Endothelial cell of umbilical vein (primary cell): ENCODE results near the gene ZNF629. TPM values are rescaled to one million over a fixed set of nuclear protein-coding genes. Genes with fewer than 3 reads are reported as not detected.

Experiments
- BruUV-seq: library from RNA; stranded (reverse); fragments of 400-500 nt; replicated peaks from 2 replicates; lab custom pipeline; 2021; lab: Mats Ljungman, UMichigan
- CTCF ChIA-PET: fragments of 300-600, 350-600 bp; sonication (Branson Sonifier 250); formaldehyde crosslinking; loops from one replicate; lab custom pipeline; 2021; ENCODE audit warnings: antibody characterized with exemption, inconsistent platforms; lab: Charles Lee
- POLR2A ChIA-PET: fragments of 300-600, 350-600 bp; sonication (Branson Sonifier 250); formaldehyde crosslinking; loops from one replicate; lab custom pipeline; 2021; ENCODE audit warnings: antibody characterized with exemption, inconsistent platforms; lab: Charles Lee
- DNase-seq: peaks from one replicate; pipeline ENCODE4 v3.0.0-alpha.2; 2011; ENCODE audit warnings: low read depth, low spot score
- FAIRE-seq: peaks from 2 replicates; lab custom pipeline; 2011; peaks lifted over from hg19 to GRCh38; lab: Jason Lieb, UNC
- H2AFZ ChIP-seq: 2 replicates; pipeline ENCODE4 v1.6.0; 2012; ENCODE audit warnings: low read depth, low read length, control low read depth, inconsistent platforms
- H3K27ac ChIP-seq: 2 replicates; pipeline ENCODE4 v1.5.1; 2011; ENCODE audit warnings: low read depth, mild to moderate bottlenecking, control low read depth, low read length, moderate library complexity; ENCODE audit not compliant: insufficient read depth
- H3K27me3 ChIP-seq, 2 experiments: 2 replicates each; pipeline versions ENCODE4 v1.6.0 to v1.6.1; 2011; ENCODE audit warnings: low read length in 2 of 2, mixed read lengths in 1 of 2; ENCODE audit not compliant: control insufficient read depth in 2 of 2, insufficient read depth in 2 of 2
- H3K36me3 ChIP-seq, 2 experiments: 2 replicates in 1 of 2; 3 replicates in 1 of 2; pipeline ENCODE4 v1.5.1; 2011; ENCODE audit warnings: low read length in 2 of 2, mild to moderate bottlenecking in 1 of 2, moderate library complexity in 1 of 2; ENCODE audit not compliant: control insufficient read depth in 2 of 2, insufficient read depth in 2 of 2; ENCODE audit errors: extremely low read depth in 1 of 2
- H3K4me1 ChIP-seq: 3 replicates; pipeline ENCODE4 v1.5.1; 2011; ENCODE audit warnings: mild to moderate bottlenecking, low read length; ENCODE audit not compliant: control insufficient read depth, insufficient read depth; ENCODE audit errors: extremely low read depth
- H3K4me2 ChIP-seq: 2 replicates; pipeline ENCODE4 v1.6.1; 2011; ENCODE audit warnings: low read length, control low read depth, mixed read lengths; ENCODE audit not compliant: insufficient read depth
- H3K4me3 ChIP-seq, 3 experiments: fragments of 200-600 bp in 1 of 3; sonication (generic), shearing (Covaris generic) in 1 of 3; replicated peaks in 1 of 3; 2 replicates each; pipeline ENCODE4 v1.5.1; 2011 to 2016; ENCODE audit warnings: control low read depth in 3 of 3, low read length in 3 of 3, mild to moderate bottlenecking in 2 of 3, inconsistent platforms in 1 of 3, low read depth in 1 of 3, moderate library complexity in 1 of 3; ENCODE audit not compliant: insufficient read depth in 1 of 3
- H3K79me2 ChIP-seq: 2 replicates; pipeline ENCODE4 v1.6.0; 2012; ENCODE audit warnings: low read length, inconsistent platforms; ENCODE audit not compliant: control insufficient read depth, insufficient read depth
- H3K9ac ChIP-seq: replicated peaks from 2 replicates; pipeline ENCODE3; 2011; ENCODE audit warnings: low read length, control low read depth; ENCODE audit not compliant: insufficient read depth; ENCODE audit errors: extremely low read depth
- H3K9me1 ChIP-seq: replicated peaks from 3 replicates; pipeline ENCODE4 v1.6.0; 2011; ENCODE audit warnings: mild to moderate bottlenecking, low read length; ENCODE audit not compliant: control insufficient read depth, insufficient read depth; ENCODE audit errors: extremely low read depth
- H3K9me3 ChIP-seq: replicated peaks from 2 replicates; pipeline ENCODE4 v1.5.1; 2012; ENCODE audit warnings: low read length, inconsistent platforms; ENCODE audit not compliant: control insufficient read depth, insufficient read depth
- H4K20me1 ChIP-seq: replicated peaks from 2 replicates; pipeline ENCODE3; 2011; ENCODE audit warnings: mild to moderate bottlenecking, low read length; ENCODE audit not compliant: control insufficient read depth, insufficient read depth; ENCODE audit errors: extremely low read depth
- EZH2 ChIP-seq: IDR thresholded peaks from 2 replicates; pipeline ENCODE4 v1.6.1; 2012; ENCODE audit warnings: borderline replicate concordance, low read depth, mild to moderate bottlenecking, moderate library complexity, low read length, inconsistent platforms; ENCODE audit not compliant: severe bottlenecking
- FOS ChIP-seq: IDR thresholded peaks from 2 replicates; pipeline ENCODE4 v1.6.1; 2011; ENCODE audit warnings: mild to moderate bottlenecking, low read length, moderate library complexity, borderline replicate concordance; ENCODE audit not compliant: insufficient read depth
- GATA2 ChIP-seq: IDR thresholded peaks from 2 replicates; pipeline ENCODE4 v1.7.0; 2011; ENCODE audit warnings: low read depth, mild to moderate bottlenecking, moderate library complexity, mixed read lengths, low read length; ENCODE audit not compliant: insufficient read length, insufficient read depth
- JUN ChIP-seq: IDR thresholded peaks from 2 replicates; pipeline ENCODE4 v1.6.1; 2011; ENCODE audit warnings: borderline replicate concordance, low read depth; ENCODE audit not compliant: insufficient read length, insufficient read depth
- MYC ChIP-seq: IDR thresholded peaks from one replicate; pipeline ENCODE4 v1.6.1; 2011; ENCODE audit warnings: mild to moderate bottlenecking, low read depth, low read length
- POLR2A ChIP-seq: IDR thresholded peaks from 2 replicates; pipeline ENCODE4 v1.6.1; 2012; ENCODE audit warnings: low read depth, mild to moderate bottlenecking, control low read depth, low read length
- POLR2AphosphoS5 ChIP-seq: IDR thresholded peaks from 2 replicates; pipeline ENCODE4 v1.6.1; 2012; ENCODE audit warnings: low read depth, mild to moderate bottlenecking, control low read depth, low read length, moderate library complexity; ENCODE audit not compliant: insufficient read depth
- dilution Hi-C: fragments of 300-500 bp; cut with MboI; formaldehyde crosslinking; loops from one replicate; pipeline ENCODE4 v1.15.0; 2019; ENCODE audit warnings: low sequenced_read_pairs; ENCODE audit not compliant: extremely low pct_ligation_motif_present
- intact Hi-C: fragments of 100-400 bp; cut with micrococcal nuclease; formaldehyde crosslinking; loops from one replicate; pipeline ENCODE4 v1.10.0; 2022
- polyA plus RNA-seq, 4 experiments: library from polyadenylated mRNA; depleted of rRNA in 3 of 4; stranded (reverse) in 3 of 4; unstranded in 1 of 4; fragments of >200 nt; gene quantifications; 2 replicates each; pipeline versions ENCODE4 v1.2.1 to v1.2.3, GENCODE V29; 2011 to 2012; ENCODE audit warnings: missing spikeins in 1 of 4
- total RNA-seq: library from RNA; stranded (reverse); gene quantifications from 2 replicates; pipeline ENCODE4 v1.2.3, GENCODE V29; 2021
- TF ChIP-seq, protein P1 (sequence below), 2 donors: IDR thresholded peaks; 1 replicate in 1 of 2; 2 replicates in 1 of 2; pipeline ENCODE4 v1.5.1; 2011; ENCODE audit warnings: low read length in 2 of 2, mild to moderate bottlenecking in 2 of 2, moderate library complexity in 2 of 2, control low read depth in 1 of 2, inconsistent platforms in 1 of 2, low read depth in 1 of 2; ENCODE audit not compliant: insufficient read depth in 1 of 2; ENCODE audit errors: extremely low read depth in 1 of 2
- TF ChIP-seq, protein P2 (sequence below): IDR thresholded peaks from 2 replicates; pipeline ENCODE4 v1.6.1; 2011; ENCODE audit not compliant: insufficient read depth, insufficient read length

Gene ZNF629
- total and polyA plus RNA-seq, 2 donors (not counting 3 experiments of a cell fraction or from before 2014, with no cell fraction given) = 5.2 to 11.2 TPM

DNA sequence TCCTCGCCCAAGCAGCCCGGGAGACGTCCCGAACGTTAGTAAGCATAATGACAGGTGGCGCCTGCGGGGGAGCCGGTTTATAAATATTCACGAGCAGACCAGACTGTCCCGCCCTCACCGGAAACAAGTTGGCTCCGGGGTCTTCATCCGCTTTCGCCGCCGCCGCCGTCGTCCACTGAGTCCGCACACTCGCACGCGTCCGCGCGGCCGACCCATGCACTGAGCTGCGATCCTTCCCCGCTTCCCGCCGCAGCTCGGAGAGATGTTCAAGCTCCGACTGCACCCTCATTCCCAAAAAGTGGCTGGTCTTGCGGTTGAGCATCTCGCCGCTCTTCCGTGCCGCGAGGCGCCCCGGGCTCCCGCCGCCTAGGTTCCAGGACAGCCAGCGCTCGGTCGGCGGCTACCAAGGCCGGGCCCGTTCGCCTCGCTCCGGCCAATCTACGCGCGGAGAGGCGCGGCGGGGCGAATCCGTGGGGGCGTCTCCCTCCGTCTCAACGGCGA lies 25.5 kb downstream of the ZNF629 start:
- POLR2A ChIA-PET = no interaction called here
- Histone ChIP-seq H3K36me3 (peaks cover 11 to 31% of the 10 kb centered on the region in 2 experiments), H3K4me1 (peaks cover 15% of the 10 kb centered on the region), H3K4me3 (peak overlapping the region; percentile 2 to 75 (median 43)), H2AFZ (peak overlapping the region; percentile 58), H3K9me1 (no peaks in the 10 kb centered on the region), H3K9ac (peak overlapping the region; percentile 3), H3K9me3 (no peaks in the 10 kb centered on the region), H4K20me1 (no peaks in the 10 kb centered on the region), H3K79me2 (peaks cover 22% of the 10 kb centered on the region), H3K27ac (peak overlapping the region; percentile 30), H3K4me2 (peak overlapping the region; percentile 67), H3K27me3 (no peaks in the 10 kb centered on the region)
- no TSS peak for BruUV-seq
- DNase-seq = peak; percentile 41
- TF ChIP-seq, protein P1, sequence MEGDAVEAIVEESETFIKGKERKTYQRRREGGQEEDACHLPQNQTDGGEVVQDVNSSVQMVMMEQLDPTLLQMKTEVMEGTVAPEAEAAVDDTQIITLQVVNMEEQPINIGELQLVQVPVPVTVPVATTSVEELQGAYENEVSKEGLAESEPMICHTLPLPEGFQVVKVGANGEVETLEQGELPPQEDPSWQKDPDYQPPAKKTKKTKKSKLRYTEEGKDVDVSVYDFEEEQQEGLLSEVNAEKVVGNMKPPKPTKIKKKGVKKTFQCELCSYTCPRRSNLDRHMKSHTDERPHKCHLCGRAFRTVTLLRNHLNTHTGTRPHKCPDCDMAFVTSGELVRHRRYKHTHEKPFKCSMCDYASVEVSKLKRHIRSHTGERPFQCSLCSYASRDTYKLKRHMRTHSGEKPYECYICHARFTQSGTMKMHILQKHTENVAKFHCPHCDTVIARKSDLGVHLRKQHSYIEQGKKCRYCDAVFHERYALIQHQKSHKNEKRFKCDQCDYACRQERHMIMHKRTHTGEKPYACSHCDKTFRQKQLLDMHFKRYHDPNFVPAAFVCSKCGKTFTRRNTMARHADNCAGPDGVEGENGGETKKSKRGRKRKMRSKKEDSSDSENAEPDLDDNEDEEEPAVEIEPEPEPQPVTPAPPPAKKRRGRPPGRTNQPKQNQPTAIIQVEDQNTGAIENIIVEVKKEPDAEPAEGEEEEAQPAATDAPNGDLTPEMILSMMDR (IDR thresholded peaks at IDR 0.05; ENCODE audit: extremely low read depth in 1 of 2, insufficient read depth in 1 of 2, low read depth in 1 of 2, low read length in 2 of 2) = no peak
- TF ChIP-seq POLR2AphosphoS5 (peak; percentile 38), JUN (no peak), MYC (no peak), GATA2 (no peak), EZH2 (no peak), POLR2A (peak; percentile 19), FOS (no peak)
- TF ChIP-seq, protein P2, sequence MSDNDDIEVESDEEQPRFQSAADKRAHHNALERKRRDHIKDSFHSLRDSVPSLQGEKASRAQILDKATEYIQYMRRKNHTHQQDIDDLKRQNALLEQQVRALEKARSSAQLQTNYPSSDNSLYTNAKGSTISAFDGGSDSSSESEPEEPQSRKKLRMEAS = no peak
- intact Hi-C loops = loop anchor here (5.0 kb wide), 1 partner anchor 161 kb away; the partner anchor contains the start of gene FBXL19
- FAIRE-seq = peak; percentile 73
- CTCF ChIA-PET = interaction anchor here (1.0 kb wide), 1 partner anchor 9 kb away, joined by 3 read pairs; no protein-coding TSS in a partner anchor
- dilution Hi-C loops = no loop called here
